Transverse colon (tissue), 4 donors: ENCODE results near the gene GREM2. TPM values are rescaled to one million over a fixed set of nuclear protein-coding genes. Genes with fewer than 3 reads are reported as not detected.

Source experiments
- DNase-seq: peaks from one replicate; pipeline ENCODE4 v3.0.0-alpha.2; 2019
- H3K27ac ChIP-seq, 4 donors: fragments of 200-600 bp; sonication (generic); 2 replicates each; pipeline ENCODE4 v1.5.1; 2016 to 2018; ENCODE audit warnings: inconsistent platforms in 4 of 4
- H3K27me3 ChIP-seq: fragments of 200-600 bp; sonication (generic); 2 replicates; pipeline ENCODE4 v1.5.1; 2017; ENCODE audit warnings: inconsistent platforms
- H3K36me3 ChIP-seq, 4 donors: fragments of 200-600 bp; sonication (generic); 2 replicates each; pipeline ENCODE4 v1.5.1; 2017 to 2019; ENCODE audit warnings: inconsistent platforms in 4 of 4
- H3K4me1 ChIP-seq, 4 donors: fragments of 200-600 bp; sonication (generic); 2 replicates each; pipeline ENCODE4 v1.5.1; 2017 to 2020; ENCODE audit warnings: inconsistent platforms in 4 of 4
- H3K4me3 ChIP-seq, 4 donors: fragments of 200-600 bp; sonication (generic); 1 replicate in 1 of 4; 2 replicates in 3 of 4; pipeline versions ENCODE4 v1.5.1 to v1.6.1; 2017 to 2019; ENCODE audit warnings: inconsistent platforms in 4 of 4
- H3K9me3 ChIP-seq, 2 donors: fragments of 200-600 bp; sonication (generic); 2 replicates each; pipeline ENCODE4 v1.5.1; 2017 to 2019; ENCODE audit warnings: inconsistent platforms in 2 of 2
- CTCF ChIP-seq, 5 experiments: fragments of 200-600 bp in 3 of 5; fragments of 450-650 bp in 2 of 5; sonication (generic) in 3 of 5; IDR thresholded peaks; 1 replicate in 2 of 5; 2 replicates in 3 of 5; pipeline ENCODE4 v1.5.1; 2016 to 2017; ENCODE audit warnings: antibody characterized with exemption in 5 of 5, inconsistent platforms in 3 of 5, mild to moderate bottlenecking in 2 of 5, moderate library complexity in 1 of 5
- EP300 ChIP-seq: sonication (generic); formaldehyde crosslinking; IDR thresholded peaks from one replicate; pipeline ENCODE4 v1.6.1; 2017; ENCODE audit warnings: antibody characterized with exemption, low read depth
- POLR2A ChIP-seq: fragments of 450-650 bp; IDR thresholded peaks from one replicate; pipeline ENCODE4 v1.6.1; 2016; ENCODE audit warnings: antibody characterized with exemption, mild to moderate bottlenecking, moderate library complexity
- POLR2AphosphoS5 ChIP-seq, 3 donors: sonication (generic); formaldehyde crosslinking; IDR thresholded peaks; one replicate each; pipeline ENCODE4 v1.6.1; 2016; ENCODE audit warnings: antibody characterized with exemption in 3 of 3
- WGBS, 2 donors: methylation state at CpG; one replicate each; pipeline ENCODE4 v1.1.5; 2018; ENCODE audit warnings: low coverage in 1 of 2; 5-methylcytosine and 5-hydroxymethylcytosine counted together
- in situ Hi-C, 4 donors: fragments of 200-750 bp; cut with MboI; loops; one replicate each; pipeline versions ENCODE4 v1.15.0 to v1.15.1; 2017; ENCODE audit warnings: low sequenced_read_pairs in 3 of 4, low pct_ligation_motif_present in 1 of 4, low pct_unique_long_range_greater_than_20kb in 1 of 4
- intact Hi-C: fragments of 100-400 bp; cut with DNase I; formaldehyde crosslinking; loops from one replicate; pipeline ENCODE4 v1.15.1; 2023; ENCODE audit warnings: low total_unique reads
- total RNA-seq, 4 donors: library from RNA; depleted of rRNA; stranded (reverse); fragments of >200 nt; gene quantifications; one replicate each; pipeline ENCODE4 v1.1.0, GENCODE V29; 2016

GREM2 gene
- total RNA-seq, 4 donors from 2014 or later = 2.8 to 13.1 (median 4.9) TPM

DNA sequence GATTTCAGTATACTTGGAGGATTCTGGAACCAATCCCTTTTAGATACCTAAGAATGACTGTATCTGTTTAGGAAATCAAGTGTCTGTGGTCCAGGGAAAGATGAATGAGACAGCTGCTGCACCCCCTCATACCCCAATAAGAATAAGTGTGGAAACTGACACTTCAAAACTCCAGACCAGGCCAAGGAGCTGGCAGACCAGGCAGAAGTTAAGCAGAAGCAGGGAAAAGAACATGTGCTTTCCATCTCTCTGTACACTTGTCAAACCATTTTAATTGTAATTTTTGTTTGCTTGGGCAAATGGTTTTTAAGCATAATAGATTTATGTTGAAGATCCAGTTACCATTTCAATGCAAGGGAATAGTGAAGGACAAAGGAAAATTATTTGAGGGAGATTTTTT lies 100.2 kb downstream of the GREM2 start:
- H3K9me3 ChIP-seq = no peaks in the 10 kb centered on the region
- no peaks in the 10 kb centered on the region for H3K27me3 ChIP-seq
- intact Hi-C loops (no loop called here), in situ Hi-C loops (no loop called here)
- H3K4me3 ChIP-seq = no peak overlapping the region
- H3K27ac ChIP-seq = no peak overlapping the region
- H3K36me3 ChIP-seq = no peaks in the 10 kb centered on the region
- TF ChIP-seq POLR2A (no peak), POLR2AphosphoS5 (IDR thresholded peaks at IDR 0.05) (peak; percentile 7 to 64 (median 20))
- no peaks in the 10 kb centered on the region for H3K4me1 ChIP-seq
- DNase-seq = no peak

- Histone ChIP-seq H3K27ac (no peak overlapping the region), H3K9me3 (no peaks in the 10 kb centered on the region), H3K36me3 (no peaks in the 10 kb centered on the region), H3K4me1 (no peaks in the 10 kb centered on the region), H3K27me3 (no peaks in the 10 kb centered on the region), H3K4me3 (no peak overlapping the region)
- in situ Hi-C loops = no loop called here
- TF ChIP-seq EP300 = no peak
- TF ChIP-seq POLR2AphosphoS5 (IDR thresholded peaks at IDR 0.05) = no peak
- TF ChIP-seq CTCF (IDR thresholded peaks at IDR 0.05) = no peak
- TF ChIP-seq POLR2A = no peak
- intact Hi-C loops = no loop called here
- no peak for DNase-seq
- WGBS, 2 donors = 66 to 82% methylated on average over 1 to 2 of the region's 2 CpGs
Observed at GRCh38 chr1:240508950-240509349, 103.0 kb downstream of the GREM2 start.

- intact Hi-C loops (no loop called here), in situ Hi-C loops (no loop called here)
- H3K27me3 ChIP-seq = no peaks in the 10 kb centered on the region
- no peak for TF ChIP-seq EP300
- no peak for TF ChIP-seq CTCF (IDR thresholded peaks at IDR 0.05)
- TF ChIP-seq POLR2A = no peak
- no peak for DNase-seq
- no peak overlapping the region for H3K4me3 ChIP-seq
- H3K4me1 ChIP-seq = no peaks in the 10 kb centered on the region
- no peaks in the 10 kb centered on the region for H3K36me3 ChIP-seq
- no peak overlapping the region for H3K27ac ChIP-seq
- H3K9me3 ChIP-seq = no peaks in the 10 kb centered on the region
- 24 to 32% methylated on average over 3 of the region's 3 CpGs for WGBS, 2 donors
Observed at GRCh38 chr1:240508201-240508600, 103.8 kb downstream of the GREM2 start.

DNA sequence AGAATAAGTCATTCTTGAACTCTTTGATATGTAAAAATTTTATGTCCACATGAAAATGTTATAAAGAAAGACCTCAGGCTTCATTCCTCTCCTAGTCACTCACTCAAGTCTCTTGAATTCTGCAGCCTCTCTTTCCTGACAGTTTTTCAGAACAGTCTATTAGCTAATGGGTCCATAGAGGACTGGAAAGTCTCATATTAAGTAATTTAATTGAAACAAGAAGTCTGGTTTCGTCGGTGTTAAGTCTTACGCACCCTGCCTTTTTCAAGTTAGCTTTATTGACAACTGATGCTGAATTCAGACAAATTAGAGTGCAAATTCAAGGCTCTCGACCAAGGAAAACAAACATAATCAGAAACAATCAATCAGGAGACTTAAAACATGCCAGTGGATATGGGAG lies 105.8 kb downstream of the GREM2 start:
- intact Hi-C loops = no loop called here
- whole genome bisulfite sequencing, 2 donors = 82 to 83% methylated on average over 4 of the region's 4 CpGs
- Histone ChIP-seq H3K36me3 (no peaks in the 10 kb centered on the region), H3K9me3 (no peaks in the 10 kb centered on the region), H3K27ac (no peak overlapping the region), H3K27me3 (no peaks in the 10 kb centered on the region), H3K4me3 (no peak overlapping the region), H3K4me1 (no peaks in the 10 kb centered on the region)
- DNase-seq = no peak
- in situ Hi-C loops = no loop called here
- no peak for TF ChIP-seq EP300
- TF ChIP-seq CTCF (IDR thresholded peaks at IDR 0.05) = no peak
- TF ChIP-seq POLR2AphosphoS5 (IDR thresholded peaks at IDR 0.05) = no peak
- TF ChIP-seq POLR2A = no peak

GRCh38 chr1:240503558-240503957 lies 108.4 kb downstream of the GREM2 start:
- no peaks in the 10 kb centered on the region for H3K27me3 ChIP-seq
- H3K9me3 ChIP-seq = no peaks in the 10 kb centered on the region
- no peak for TF ChIP-seq EP300
- no peak for TF ChIP-seq POLR2A
- no peak for TF ChIP-seq POLR2AphosphoS5 (IDR thresholded peaks at IDR 0.05)
- no peak for TF ChIP-seq CTCF (IDR thresholded peaks at IDR 0.05)
- H3K4me1 ChIP-seq = no peaks in the 10 kb centered on the region
- no peak overlapping the region for H3K27ac ChIP-seq
- 27 to 37% methylated on average over 1 of the region's 1 CpG for WGBS, 2 donors
- no peak for DNase-seq
- in situ Hi-C loops (no loop called here), intact Hi-C loops (no loop called here)
- no peaks in the 10 kb centered on the region for H3K36me3 ChIP-seq
- H3K4me3 ChIP-seq = no peak overlapping the region
